ENCODE measurements around the gene ZFAND3. TPM values are rescaled to one million over a fixed set of nuclear protein-coding genes. Genes with fewer than 3 reads are reported as not detected.
"Not testable (repeated sequence)": the region's sequence is repeated elsewhere in the genome, so short reads cannot be mapped to it uniquely, and the experiment has no call there.

ZFAND3 gene
- polyA plus RNA-seq, 5 donors: 109 to 122 (median 116) TPM

- DNase-seq: no peak
These were observed 43.5 kb downstream of the ZFAND3 start for GRCh38 chr6:37862992-37863391.

- no peak for DNase-seq
These were observed 44.7 kb downstream of the ZFAND3 start for GRCh38 chr6:37864250-37864649.

- DNase-seq: no peak
These were observed 46.0 kb downstream of the ZFAND3 start for GRCh38 chr6:37865504-37865903.

DNA sequence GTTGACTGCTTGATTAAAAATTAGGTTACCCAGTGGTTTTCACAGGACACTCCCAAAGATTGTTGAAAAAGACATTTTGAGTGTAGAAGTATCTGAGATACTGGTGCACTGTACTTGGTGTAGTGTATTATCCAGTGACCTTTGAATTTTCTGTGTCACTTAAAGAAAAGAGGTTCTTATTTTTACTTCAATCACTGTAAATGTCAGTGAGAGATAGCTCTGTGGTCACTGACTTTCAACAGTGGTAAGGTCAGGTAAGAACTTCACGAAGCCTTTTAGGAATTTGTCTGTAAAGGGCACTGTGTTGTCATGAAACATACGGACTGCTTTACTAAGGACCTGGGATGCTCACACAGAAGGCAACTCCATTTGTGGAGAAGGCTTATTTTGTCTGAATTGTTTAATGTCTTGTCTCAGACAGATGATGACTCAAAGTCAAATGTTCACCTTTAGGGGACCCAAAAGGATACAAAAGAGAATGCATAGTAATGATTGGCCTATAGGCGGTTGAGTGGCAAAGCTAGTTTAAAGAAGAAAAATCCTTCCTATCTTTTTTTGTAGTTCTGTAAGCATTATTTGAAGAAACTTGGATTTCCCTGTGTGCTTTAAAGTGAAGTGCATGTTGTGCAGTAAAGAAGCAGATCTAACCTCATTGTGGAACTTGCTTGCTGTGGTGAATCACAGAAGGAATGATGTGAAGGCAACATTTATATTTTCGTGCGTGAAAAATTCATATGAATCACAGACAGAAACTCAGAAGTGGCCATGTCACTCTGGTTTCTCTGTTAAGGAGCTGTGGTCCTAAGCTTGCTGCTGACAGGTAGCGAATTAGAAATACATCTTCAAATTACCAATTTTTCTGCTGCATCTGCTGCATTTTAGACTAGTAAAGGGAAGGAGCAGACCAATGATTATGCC is 47.3 kb downstream of the ZFAND3 start:
- no peak for DNase-seq

- no peak for DNase-seq
These were observed 48.4 kb downstream of the ZFAND3 start for GRCh38 chr6:37867756-37868446.

GRCh38 chr6:37868447-37868825 is 48.9 kb downstream of the ZFAND3 start:
- no peak for DNase-seq

GRCh38 chr6:37871616-37872372 is 52.3 kb downstream of the ZFAND3 start:
- no peak for DNase-seq

DNA sequence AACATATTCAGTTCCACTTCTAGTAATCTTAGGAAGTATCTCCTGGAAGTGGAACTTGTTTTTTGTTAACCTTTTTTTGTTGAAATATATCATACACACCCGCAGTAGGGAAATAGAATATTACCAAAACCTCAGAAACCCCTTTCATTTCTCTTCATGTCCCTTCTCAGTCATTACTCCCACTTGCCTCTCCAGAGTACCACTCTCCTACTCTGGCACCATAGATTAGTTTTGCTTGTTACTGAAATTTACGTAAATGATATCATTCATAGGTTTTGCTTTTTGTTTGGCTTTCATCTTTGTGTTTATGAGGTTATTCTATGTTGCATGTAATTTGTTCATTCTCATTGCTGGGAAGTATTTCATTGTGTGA is 52.8 kb downstream of the ZFAND3 start:
- DNase-seq: no peak

GRCh38 chr6:37874726-37875125 is 55.2 kb downstream of the ZFAND3 start:
- DNase-seq: no peak

- no peak for DNase-seq
These were observed 56.2 kb downstream of the ZFAND3 start for GRCh38 chr6:37875561-37876309.

DNA sequence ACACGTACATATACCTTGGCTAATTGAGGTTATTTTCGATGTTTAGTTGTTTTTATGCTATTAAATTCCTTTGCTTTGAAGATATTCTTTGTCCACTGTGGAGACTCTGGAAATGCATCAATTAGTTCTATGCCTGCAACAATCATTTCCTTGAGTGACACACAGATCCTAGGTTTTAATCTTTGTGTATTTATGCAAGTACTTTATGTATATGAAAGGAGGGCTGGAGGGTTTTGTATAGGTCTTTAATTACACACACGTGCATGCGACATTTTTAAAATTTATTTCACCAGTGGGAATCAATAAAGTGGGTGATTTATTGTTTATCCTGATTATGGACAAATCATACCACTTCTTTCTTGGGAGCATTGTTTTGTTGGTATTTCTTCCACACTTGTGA is 57.3 kb downstream of the ZFAND3 start:
- no peak for DNase-seq

GRCh38 chr6:37877373-37878149 is 58.0 kb downstream of the ZFAND3 start:
- DNase-seq: no peak

DNA sequence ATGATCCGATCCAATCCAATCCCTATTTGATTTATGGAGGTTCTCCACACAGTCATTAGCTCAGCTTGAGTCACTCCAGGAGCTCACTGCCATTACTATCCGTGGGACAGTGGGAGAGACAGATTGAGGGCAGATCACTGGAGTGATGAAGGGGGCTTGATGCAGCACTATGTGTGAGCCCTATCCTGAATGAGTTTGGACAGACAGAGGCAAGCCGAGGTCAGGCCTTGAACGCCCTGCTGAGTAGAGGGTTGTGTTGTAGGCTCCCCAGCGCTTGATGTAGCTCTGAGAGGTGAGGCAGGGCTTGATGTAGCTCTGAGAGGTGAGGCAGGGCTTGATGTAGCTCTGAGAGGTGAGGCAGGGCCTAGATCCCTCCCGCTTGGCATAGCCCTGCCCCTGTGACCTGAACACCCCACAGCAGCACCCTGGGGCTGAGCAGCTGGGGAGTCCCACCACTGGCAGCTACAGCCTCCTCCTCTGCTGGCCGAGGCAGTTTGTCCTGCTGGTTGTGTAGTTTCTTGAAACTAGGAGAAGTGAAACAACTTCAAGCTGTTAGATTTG is 58.7 kb downstream of the ZFAND3 start:
- DNase-seq: no peak

DNA sequence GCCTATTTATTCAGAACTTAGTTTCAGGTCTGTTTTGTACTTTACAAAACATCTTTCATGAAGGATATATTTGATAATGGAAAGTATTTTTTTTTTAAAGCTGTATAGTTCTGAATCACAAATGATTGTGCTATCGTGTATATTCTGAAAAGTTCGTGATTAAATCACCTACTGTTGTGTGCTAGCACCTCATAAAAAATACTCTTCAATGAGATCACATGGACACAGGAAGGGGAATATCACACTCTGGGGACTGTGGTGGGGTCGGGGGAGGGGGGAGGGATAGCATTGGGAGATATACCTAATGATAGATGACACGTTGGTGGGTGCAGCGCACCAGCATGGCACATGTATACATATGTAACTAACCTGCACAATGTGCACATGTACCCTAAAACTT is 61.1 kb downstream of the ZFAND3 start:
- not testable (repeated sequence) for DNase-seq

DNA sequence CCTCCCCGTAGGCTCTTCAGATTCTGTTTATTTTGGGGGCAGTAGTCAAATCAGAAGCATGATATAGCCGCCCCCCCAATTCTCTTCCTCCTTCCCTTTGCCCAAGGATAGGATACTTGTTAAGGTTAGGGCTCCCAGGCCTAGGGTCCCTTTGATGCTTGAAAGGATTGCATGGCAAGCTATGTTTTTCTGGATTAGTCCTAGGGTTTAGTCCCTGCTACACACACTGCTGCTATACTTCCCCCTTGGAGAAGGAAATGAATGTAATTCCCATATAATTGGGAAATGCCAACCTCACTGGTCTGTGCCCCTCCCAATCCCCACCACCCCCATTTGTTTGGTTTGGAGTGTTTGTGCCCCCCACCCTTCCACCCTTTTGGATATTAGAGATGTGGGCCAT is 62.8 kb downstream of the ZFAND3 start:
- DNase-seq: no peak

- DNase-seq: peak in 1 of 2 donors; percentile 20
These were observed 63.3 kb downstream of the ZFAND3 start for GRCh38 chr6:37882724-37883413.

GRCh38 chr6:37884548-37884947 is 65.0 kb downstream of the ZFAND3 start:
- DNase-seq: no peak

DNA sequence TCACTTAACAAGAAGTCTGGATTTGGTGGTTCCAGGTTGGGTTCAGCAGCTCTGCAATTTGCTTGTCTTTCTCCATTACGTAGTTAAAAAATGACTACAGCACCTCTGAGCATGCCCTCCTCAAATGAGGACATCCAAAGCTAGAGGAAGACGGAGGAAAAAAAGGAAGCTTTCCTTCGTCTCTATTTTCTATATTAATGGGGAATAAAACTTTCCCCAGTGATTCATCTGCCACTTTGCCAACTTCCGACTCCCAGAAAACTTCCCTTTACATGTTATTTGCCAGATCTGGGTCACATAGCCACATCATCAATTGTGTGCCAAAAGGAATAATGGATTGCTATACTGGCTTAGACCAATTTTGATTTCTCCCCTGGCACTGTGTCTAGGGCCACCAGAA is 69.5 kb downstream of the ZFAND3 start:
- no peak for DNase-seq

GRCh38 chr6:37889486-37889885 is 70.0 kb downstream of the ZFAND3 start:
- DNase-seq: no peak

GRCh38 chr6:37891072-37891471 is 71.5 kb downstream of the ZFAND3 start:
- no peak for DNase-seq

Measured in right lung (tissue), 5 donors.